SU-DHL-6 (cell line): Measurements from ENCODE around the gene CAMK2D.

Experiments
- CTCF ChIP-seq: fragments of 200-600 bp; sonication (generic); IDR thresholded peaks from one replicate; pipeline ENCODE4 v1.5.1; 2017; ENCODE audit warnings: antibody characterized with exemption, mild to moderate bottlenecking, low read length, moderate library complexity; ENCODE audit not compliant: insufficient read depth, poor library complexity, severe bottlenecking
- EZH2phosphoT487 ChIP-seq: fragments of 200-600 bp; sonication (generic), shearing (Covaris generic); conservative IDR thresholded peaks from 2 replicates; pipeline ENCODE4 v1.6.1; 2018; ENCODE audit warnings: mild to moderate bottlenecking, antibody characterized with exemption, low read length, moderate library complexity, mixed read lengths

- TF ChIP-seq CTCF, result no peak
- no peak for TF ChIP-seq EZH2phosphoT487
These were observed 356.7 kb downstream of the CAMK2D start for GRCh38 chr4:113404841-113405240.
